ENCODE measurements around the gene LSM11. TPM values are rescaled to one million over a fixed set of nuclear protein-coding genes. Genes with fewer than 3 reads are reported as not detected.
A peak's percentile ranks its signal among the peaks of the same experiment; 100 is the strongest.

Gene LSM11
- total and polyA plus RNA-seq, 2 of the 4 experiments (the other 2 are of a cell fraction) = 1.4 to 3.0 TPM

- ATAC-seq (ENCODE audit: low read depth) = no peak
- Histone ChIP-seq H2BK5ac (ENCODE audit: low read depth, low read length, poor library complexity, severe bottlenecking) (peak overlapping the region; percentile 69), H4K91ac (ENCODE audit: insufficient read depth, low read depth, low read length) (peak overlapping the region; percentile 32; the same call in 1 of the 2 replicates), H2BK15ac (ENCODE audit: low read depth, low read length) (no peak overlapping the region; the same call in 2 of the 3 replicates), H3K9me1 (ENCODE audit: insufficient read depth, low read length) (no peaks in the 10 kb centered on the region), H3K36me3 (ENCODE audit: control insufficient read depth, insufficient read depth, low read length) (peaks cover 5% of the 10 kb centered on the region), H3K56ac (ENCODE audit: extremely low read depth, insufficient read depth, low read length) (peak overlapping the region; percentile 70; the same call in 1 of the 2 replicates), H3K9ac (ENCODE audit: low read depth, low read length) (peak overlapping the region; percentile 65), H3K4me3 (ENCODE audit: insufficient read depth, low read depth, low read length) (peak overlapping the region; percentile 65), H2BK20ac (ENCODE audit: low read depth, low read length) (no peak overlapping the region), H3K27me3 (ENCODE audit: control insufficient read depth, insufficient read depth, low read length) (no peaks in the 10 kb centered on the region), H3K4me2 (ENCODE audit: low read depth, low read length) (peak overlapping the region; percentile 65), H3K14ac (replicated peaks; ENCODE audit: low read depth, low read length) (peak overlapping the region; percentile 83), H3K27ac (ENCODE audit: insufficient read depth, low read length) (peak overlapping the region; percentile 44), H2BK120ac (ENCODE audit: low read depth, low read length) (no peak overlapping the region), H3K4ac (ENCODE audit: low read depth, low read length) (peak overlapping the region; percentile 68; the same call in 1 of the 2 replicates), H3K79me1 (ENCODE audit: low read depth in 1 of 2, low read length in 2 of 2) (peaks cover 5 to 12% of the 10 kb centered on the region in 2 experiments; a peak in 3 of 4 replicates), H4K5ac (ENCODE audit: low read depth, low read length) (peak overlapping the region; percentile 26), H4K20me1 (ENCODE audit: insufficient read depth, low read length) (no peaks in the 10 kb centered on the region), H3K23ac (ENCODE audit: low read depth, low read length) (no peak overlapping the region), H2AK5ac (ENCODE audit: low read depth, low read length) (no peak overlapping the region), H4K8ac (ENCODE audit: low read depth in 2 of 2, low read length in 2 of 2) (peak overlapping the region; percentile 80 to 100), H3K18ac (ENCODE audit: low read depth, low read length) (no peak overlapping the region), H3K4me1 (ENCODE audit: control insufficient read depth, insufficient read depth, low read length) (no peaks in the 10 kb centered on the region), H2AFZ (replicated peaks; ENCODE audit: low read length, poor library complexity) (peak overlapping the region; percentile 99), H2AK9ac (replicated peaks; ENCODE audit: low read depth, low read length, poor library complexity) (peak overlapping the region; percentile 95), H3K9me3 (ENCODE audit: control insufficient read depth, insufficient read depth, low read length) (no peaks in the 10 kb centered on the region)
- DNase-seq = no peak
- BruUV-seq (replicated peaks) = no TSS peak
- dilution Hi-C loops (cut with HindIII; ENCODE audit: low sequenced_read_pairs, unreplicated experiment) = no loop called here
- TF ChIP-seq POLR2A (IDR thresholded peaks at IDR 0.05; ENCODE audit: low read depth, low read length) (no peak), RAD21 (IDR thresholded peaks at IDR 0.05; ENCODE audit: low read length) (no peak), NFE2L2 (IDR thresholded peaks at IDR 0.05; ENCODE audit: low read depth, low read length) (no peak), MXI1 (IDR thresholded peaks at IDR 0.05; ENCODE audit: borderline replicate concordance, low read depth, low read length) (no peak), MAFK (IDR thresholded peaks at IDR 0.05; ENCODE audit: low read depth, low read length) (no peak), SMC3 (IDR thresholded peaks at IDR 0.05; ENCODE audit: low read depth, low read length) (no peak), FOS (IDR thresholded peaks at IDR 0.05; ENCODE audit: low read depth, low read length) (no peak), CTCF (conservative IDR thresholded peaks at IDR 0.05; ENCODE audit: low read depth, low read length) (no peak), USF2 (IDR thresholded peaks at IDR 0.05; ENCODE audit: low read depth, low read length) (no peak), BHLHE40 (IDR thresholded peaks at IDR 0.05; ENCODE audit: low read depth, low read length) (no peak), CHD1 (IDR thresholded peaks at IDR 0.05; ENCODE audit: low read depth, low read length) (no peak), RFX5 (IDR thresholded peaks at IDR 0.05; ENCODE audit: low read depth, low read length) (no peak)
- no CpG with 5 or more reads among the region's 5 CpGs for WGBS, 2 experiments (ENCODE audit: extremely low coverage in 2 of 2, insufficient read length in 1 of 2)
- in situ Hi-C loops (cut with MboI; ENCODE audit: low sequenced_read_pairs) = loop anchor here (10.0 kb wide), 1 partner anchor 406 kb away; no protein-coding TSS in a partner anchor
- CTCF ChIA-PET = interaction anchor here (0.6 to 2.0 kb wide), 7 partner anchors 10 to 1287 kb away, joined by 3 to 14 read pairs (median 4); partner anchors contain the start of gene LSM11
- intact Hi-C loops (cut with micrococcal nuclease) = loop anchor here (5.0 kb wide), 1 partner anchor 214 kb away; no protein-coding TSS in a partner anchor
- POLR2A ChIA-PET (ENCODE audit: unreplicated experiment) = interaction anchor here (0.6 to 1.0 kb wide), 4 partner anchors 11 to 215 kb away, joined by 3 read pairs; no protein-coding TSS in a partner anchor
These were observed 12.6 kb upstream of the LSM11 start for GRCh38 chr5:157730900-157731271.
